ENCODE results near the gene FOXP1.
A peak's percentile ranks its signal among the peaks of the same experiment; 100 is the strongest.

The FOXP1 gene

DNA sequence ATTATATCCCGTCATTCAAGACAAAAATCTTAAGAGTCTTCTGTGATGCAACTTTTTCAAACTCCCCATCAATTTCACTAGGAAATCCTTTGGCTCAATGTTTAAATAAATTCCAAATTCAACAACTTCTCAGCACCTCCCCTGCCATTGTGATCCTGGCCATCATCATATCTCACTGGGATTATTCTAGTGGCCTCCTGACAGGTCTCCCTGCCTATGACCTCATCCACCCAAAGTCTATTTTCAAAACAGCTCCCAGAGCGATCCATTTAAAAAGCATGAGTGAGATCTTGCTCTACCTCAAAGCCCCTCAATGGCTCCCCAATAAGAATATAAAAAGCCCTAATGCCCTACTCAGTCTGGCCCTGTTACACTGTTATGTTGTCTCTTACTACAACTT is 293.2 kb downstream of the FOXP1 start:
- DNase-seq = no peak

DNA sequence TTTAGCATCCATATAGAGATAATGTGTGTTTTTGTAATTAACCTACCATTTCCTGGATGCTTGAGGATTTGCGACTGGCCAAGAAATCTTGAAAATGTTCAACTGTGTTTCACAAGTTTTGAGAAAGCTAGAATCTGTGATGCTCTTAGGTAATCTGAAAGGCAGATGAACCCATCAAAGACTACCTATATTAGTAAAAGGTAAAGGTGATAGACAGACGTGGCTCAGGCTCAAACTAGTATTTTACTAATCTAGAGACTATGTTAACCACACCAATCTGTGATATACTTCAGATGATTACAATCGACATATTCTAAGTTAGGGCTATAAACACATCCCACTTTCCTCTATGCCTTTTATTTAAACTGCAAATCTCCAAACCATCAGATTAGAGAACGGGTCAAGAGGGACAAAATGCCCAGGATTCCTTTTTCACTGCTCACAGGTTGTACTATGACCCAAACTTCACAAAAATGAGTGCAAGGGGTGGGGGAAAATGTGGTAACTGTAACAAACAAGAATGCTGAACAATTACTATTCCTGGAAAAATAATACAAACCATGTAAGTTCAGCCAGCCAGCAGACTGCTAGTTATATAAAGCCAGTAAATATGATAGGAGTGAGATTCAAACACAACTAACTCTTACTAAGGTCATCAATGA is 295.1 kb downstream of the FOXP1 start:
- no peak for DNase-seq

DNA sequence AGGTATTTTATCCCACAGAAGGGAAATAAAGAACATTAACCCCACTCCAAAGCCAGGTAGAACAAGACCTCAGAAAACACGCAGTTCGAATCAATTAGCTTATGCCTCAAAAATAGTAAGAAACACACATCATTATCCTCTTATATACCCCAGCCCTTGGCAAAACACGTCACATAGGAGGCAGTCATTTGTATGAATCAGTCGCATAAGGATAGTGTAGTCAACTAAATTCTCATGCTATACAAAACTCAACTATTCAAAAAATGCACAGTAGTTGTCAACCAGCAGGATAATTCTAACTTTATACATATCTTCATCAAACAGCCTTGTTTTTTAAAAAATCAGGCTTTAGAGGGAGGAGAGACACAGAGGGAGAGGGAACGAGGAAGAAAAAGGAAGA is 298.4 kb downstream of the FOXP1 start:
- DNase-seq = no peak

DNA sequence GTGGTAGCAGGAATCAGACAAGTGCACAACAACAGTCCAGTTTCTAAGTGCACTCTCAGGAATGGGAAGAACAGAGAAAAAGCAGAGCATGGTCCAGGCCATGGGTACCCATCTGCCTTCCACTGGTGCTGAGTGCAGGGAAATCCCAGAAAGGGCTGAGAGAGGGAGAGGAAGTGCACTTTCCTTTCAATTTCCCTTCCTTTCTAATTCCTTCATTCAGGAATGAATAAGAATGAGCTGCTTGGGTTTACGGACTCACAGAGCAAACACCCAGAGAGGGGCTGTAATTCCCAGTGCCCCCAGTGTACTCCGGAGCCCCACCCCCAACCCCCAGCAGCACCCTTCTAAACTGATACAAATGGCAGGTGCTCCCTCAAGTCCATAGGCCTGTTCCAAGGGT is 300.6 kb downstream of the FOXP1 start:
- no peak for DNase-seq

DNA sequence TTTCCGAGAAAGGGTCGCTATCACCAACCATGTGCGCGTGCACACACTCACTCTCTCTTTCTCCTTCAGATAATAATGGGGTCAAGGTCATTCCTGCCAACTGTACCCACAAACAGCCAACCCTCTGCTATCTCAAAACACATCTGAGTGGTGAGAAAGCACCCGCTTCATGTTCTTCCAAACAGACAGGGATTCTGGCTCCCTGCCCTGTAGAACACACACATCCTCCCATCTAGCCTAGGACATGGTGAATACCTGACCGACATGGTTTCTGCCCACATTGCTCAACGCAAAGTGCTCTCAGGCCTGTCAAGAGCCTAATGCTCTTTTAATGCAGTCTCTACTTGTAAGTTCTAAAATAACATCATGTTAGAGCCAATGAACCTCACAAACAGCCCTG is 302.2 kb downstream of the FOXP1 start:
- no peak for DNase-seq

DNA sequence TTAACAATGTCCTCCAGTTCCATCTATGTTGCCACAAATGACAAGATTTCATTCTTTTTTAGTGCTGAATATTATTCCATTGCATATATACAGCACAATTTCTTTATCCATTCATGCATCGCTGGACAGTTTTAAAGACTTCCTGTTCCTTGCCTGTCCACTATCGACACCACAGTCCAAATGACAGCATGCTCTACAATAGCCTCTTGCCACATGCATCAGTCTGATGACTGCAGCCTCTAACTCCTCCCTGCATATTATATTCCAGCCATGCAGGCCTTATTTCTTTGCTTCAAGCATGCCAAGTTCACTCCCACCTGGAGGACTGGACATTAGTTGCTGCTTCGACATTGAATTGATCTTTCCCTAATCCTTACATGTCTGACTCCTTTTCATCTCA is 306.2 kb downstream of the FOXP1 start:
- DNase-seq = no peak

DNA sequence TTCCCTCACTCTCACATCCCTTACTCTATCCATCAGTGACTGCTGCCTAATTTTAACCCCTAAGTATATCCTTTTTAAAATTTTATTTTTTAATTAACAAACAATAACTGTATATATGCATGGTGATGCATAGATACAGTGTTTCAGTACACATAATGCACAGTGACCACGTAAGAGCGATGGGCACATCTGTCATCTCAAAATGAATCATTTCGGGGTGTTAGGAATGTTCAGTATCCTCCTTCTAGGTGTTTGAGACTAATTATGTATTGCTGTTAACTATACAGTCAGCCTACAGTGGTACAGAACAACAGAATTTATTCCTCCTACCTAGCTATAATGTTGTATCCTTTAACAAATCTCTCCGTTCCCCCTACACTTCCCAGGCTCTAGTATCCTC is 307.0 kb downstream of the FOXP1 start:
- no peak for DNase-seq

DNA sequence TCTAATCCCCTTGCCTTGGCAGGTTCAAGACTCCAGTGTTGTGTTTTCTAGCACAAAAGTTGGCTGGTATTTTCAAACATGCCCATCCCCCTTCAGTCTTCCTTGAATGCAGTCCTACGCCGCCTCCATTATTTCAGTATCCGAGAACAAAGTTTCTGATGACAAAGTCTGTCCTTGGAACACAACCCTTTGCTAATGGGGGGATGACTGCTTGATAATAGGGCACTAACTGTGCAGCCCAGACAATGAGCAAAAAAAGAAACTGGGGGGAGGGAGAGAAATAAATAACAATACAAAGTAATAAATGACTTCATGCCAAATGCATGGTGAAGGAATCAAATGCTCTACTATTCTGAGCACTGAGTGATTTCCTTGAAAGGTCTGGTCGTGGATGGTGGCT is 310.1 kb downstream of the FOXP1 start:
- no peak for DNase-seq

DNA sequence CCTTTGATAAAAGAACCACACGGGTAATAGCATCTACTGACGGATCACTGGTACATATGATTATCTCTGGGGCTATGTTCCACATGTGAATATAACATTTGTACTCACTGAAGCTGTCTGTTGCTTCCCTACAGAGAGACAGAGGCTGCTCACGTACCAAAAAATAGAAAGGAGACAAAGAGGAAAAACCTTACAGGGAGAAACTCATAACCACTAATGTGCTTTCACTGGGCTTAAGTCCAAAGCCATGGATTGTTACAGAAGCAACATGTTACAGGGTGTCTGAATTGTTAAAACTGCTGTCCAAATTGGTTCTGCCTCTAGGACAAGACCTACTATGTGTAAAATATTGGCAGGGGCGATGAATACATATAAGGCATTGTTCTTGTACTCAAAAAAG is 311.9 kb downstream of the FOXP1 start:
- no peak for DNase-seq

DNA sequence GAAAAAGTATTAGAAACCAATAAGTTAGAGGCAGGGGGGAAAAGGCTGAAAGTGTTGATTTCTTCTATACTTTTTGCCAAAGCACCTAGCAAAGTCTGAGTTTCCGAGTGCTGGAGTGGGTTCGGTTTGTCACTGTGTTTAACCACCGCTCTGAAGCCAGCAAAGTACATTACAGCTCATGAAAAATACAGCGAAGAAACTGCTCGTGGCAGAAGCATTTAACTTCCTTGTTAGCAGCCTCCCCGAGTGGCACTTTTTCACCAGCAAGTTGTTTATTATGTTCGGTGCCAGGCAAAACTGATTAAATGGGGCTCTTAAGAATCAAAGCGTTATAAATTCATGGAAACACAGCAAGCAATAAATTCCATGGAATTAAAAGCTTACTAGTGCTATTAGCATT is 313.6 kb downstream of the FOXP1 start:
- DNase-seq = no peak

DNA sequence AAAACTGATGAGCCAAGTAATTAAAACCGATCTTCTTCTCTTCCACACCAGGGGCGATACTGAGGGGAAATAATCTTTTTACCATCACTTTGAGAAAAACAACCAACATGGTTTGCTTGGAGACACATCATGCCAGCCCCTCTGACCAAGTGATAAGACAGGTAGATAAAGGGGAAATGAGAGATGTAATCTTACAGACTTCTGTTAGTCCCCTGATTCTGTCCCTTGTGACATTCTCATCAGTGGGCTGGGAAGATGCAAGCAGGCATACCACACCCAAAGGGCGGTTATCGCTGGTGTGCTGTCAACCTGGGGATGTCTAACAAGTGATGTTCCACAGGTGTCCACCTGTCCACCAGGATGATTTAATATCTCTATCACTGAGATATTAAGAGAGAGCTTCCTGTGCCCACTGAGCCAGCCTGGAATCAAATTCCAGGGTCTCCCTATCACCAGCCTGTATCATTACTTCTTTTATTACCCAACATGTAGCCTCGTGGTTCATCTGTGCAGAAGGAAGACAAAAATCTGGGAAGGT is 315.0 kb downstream of the FOXP1 start:
- no peak for DNase-seq

DNA sequence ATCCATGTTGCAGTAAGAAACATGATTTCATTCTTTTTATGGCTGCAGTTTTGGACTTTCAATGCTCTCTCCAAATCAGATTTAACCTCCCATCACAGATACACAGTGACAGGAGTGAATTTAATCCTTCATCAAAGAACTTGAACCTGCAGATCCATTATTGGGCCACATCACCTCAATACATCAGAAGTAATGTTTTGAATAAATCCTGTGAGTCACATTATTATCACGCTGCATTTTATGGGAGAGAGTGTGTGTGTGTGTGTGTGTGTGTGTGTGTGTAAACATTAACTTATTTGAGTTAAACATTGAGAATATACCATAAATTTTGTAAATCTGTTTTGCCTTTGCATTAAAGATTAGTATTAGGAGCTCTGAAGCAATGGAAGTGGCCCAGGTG is 316.7 kb downstream of the FOXP1 start:
- no peak for DNase-seq

DNA sequence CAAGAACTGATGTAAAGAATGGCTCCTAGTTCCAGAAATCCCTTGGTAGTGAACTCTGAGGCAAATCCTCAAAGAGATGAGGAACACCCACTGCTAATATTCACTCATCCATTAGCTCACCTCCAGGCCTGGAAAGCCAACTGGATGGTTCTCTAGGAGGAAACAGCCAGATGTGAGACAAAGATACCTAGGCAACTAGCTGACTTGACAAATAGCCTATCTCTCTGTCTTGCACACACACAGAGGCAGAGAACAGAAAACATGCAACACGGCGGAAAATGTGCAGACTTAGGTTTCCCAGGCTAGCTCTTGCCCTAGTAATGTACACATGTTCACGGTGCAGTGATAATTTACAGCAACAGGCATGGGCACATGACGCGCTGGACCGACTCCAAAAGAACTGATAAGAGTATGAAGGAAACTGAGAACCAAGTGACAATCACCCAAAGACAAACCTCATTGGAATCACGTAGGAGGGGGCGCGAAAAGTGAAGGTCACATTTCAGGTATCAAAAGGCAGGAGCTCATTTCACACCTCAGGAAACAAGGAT is 318.1 kb downstream of the FOXP1 start:
- DNase-seq = no peak

DNA sequence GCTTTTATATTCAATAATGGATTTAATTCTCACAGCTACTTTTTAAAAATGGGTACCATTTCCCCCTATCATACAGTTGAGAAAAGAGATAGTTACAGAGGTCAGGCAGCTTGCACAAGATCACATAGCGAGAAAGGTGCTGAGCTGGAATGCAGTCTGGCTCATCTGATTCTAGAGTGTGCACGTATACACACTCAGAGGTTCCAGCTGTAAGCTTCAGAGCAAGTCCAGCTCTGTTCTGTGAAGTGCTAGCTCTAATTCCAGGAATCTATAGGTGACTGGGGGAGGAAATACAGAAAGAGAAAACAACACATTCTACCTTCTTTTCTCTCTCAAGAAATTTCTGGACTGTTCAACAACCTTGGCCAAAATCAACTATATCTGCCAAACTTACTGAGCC is 318.7 kb downstream of the FOXP1 start:
- DNase-seq = no peak

DNA sequence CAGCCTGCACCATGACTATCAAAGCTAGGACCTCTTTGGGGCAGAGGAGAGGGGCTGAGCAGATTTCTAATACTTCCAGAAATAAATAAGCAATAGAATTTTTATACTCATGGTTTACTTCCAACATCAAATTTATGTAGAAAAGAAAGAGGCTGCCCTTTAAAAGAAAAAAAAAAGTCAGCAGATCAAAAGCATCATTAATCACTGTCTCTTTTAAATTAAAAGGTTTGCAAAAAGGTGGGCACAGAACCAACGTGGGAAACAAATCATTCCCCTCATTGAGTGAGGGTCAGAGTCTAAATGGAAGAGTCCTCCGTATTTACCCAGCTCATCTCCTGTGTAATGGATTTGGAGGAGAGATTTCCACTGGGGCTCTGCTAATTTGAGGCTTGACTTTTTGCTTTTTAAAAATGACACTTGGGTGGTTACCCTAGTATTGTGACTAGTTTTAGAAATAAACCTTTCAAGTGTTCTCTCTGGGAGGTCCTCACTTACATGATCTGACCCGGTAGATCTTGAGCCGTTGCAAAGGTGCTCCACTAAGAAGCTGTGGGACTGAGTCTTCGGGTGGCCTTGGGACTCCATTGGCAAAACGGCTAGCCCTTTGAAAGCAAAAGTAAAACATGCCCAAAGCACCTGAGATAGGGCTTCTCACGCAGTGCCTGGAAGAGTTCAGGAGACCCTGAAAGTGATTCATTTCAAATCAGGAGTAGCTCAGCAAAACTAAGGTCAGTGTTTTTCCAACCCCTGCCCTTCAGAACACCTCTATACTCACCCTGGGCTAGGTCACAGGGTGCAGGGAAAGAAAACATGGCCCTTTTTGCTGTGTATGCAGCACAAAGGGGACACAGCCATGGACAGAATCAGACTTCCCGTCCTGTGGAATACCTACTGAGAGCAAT is 320.9 kb downstream of the FOXP1 start:
- no peak for DNase-seq

DNA sequence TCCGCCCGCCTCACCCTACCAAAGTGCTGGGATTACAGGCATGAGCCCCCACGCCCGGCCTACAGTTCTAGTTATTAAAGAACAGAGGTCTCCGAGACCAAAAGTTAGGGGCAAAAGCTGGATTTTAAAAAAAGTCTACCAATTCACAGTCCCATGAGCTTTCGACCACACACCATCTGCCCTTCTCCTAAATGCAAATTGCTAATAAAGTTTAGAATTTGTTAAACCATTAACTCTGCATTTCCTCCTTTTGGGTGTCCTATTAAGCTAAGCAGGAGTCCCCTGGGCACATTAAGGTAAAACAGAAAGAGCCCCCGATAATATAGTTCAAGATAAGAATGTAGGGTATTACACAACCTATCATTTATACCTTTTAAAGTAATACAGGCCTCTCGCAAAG is 322.7 kb downstream of the FOXP1 start:
- no peak for DNase-seq

DNA sequence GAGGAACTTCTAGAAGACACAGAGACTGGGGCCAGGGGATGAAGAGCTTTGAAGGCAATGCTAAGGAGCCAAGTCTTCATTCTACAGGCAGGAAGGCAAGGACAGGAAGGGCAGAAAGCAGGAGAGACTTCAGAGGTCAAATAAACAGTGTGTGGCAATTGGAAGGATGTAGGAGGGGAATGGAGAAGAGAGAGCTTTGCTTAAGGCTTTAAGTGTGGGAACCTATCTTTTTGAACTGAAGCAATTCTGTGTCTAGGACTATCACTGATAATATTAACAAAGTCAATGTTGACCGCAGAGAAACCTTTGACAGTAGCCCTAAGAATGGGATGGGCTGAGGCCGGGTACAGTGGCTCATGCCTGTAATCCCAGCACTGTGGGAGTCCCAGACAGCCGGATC is 325.0 kb downstream of the FOXP1 start:
- no peak for DNase-seq

DNA sequence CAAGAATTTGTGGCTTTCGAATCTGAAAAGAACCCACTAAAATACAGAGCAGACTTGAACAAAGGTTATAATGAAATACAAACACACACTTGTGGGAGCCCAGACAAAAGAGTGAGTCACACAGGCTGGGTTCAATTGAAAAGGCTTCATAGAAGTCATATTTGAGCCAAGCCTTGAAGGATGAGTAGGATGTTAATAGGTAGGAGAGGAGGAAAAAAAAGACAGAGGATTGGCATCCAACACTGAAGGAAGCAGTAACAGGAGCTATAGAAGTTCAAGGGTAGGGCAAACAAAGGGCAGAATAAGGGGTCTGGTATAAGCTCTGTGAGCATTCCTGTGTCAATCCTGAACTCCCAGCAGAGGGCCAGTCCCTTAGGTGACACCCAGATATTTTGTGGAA is 325.4 kb downstream of the FOXP1 start:
- peak; percentile 36 for DNase-seq

DNA sequence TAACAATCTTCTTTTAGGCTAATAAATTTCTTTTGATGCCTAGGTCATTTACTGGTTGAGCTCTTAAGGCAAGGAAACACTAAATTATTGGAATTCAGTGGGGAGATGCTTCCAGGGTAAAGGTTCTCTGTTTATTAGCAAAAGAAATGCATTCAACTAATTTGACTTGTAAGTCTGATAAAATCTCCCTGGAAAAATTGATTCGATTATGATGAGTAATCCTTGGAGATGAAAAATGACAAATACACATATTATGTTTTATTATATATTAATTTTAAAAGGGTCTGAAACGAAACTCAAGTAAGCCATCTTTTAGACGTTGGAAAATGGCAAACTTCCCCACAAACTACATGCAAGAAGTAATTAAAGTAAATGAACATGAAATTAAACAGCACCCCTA is 328.0 kb downstream of the FOXP1 start:
- DNase-seq = no peak

DNA sequence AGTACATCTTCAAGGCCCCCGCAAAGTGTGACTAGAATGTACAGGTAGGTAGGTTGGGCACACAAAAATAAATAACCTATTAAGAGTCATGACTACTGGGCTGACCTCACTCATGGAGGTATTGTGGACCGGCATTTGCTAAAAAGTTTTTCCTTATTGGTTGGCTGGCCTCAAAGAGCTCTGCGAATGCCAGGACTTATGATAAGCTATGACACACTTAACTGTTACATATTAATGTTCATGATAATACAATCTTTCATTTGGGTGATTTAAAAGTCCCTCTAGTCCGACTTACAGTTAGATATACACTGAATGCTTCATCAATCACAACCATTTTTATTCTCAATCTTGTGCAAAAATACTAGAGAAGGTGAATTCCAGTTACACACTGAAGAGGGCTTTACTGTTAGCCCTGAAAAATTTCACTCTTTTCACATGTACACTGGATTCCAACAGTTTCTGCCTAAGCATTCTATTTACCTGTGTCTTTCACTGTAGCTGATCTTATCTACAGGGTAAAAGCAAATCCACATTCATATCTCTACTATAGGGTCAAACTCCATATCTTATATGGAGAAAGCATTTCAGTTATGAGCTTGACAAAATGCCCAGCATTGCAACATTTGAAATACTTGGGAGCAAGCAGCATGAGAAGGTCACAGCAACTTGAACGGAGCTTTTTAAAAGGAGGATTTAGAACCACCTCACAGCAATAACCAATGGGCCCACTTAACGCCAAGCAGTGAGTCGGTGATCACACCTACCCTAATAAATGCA is 329.1 kb downstream of the FOXP1 start:
- no peak for DNase-seq

DNA sequence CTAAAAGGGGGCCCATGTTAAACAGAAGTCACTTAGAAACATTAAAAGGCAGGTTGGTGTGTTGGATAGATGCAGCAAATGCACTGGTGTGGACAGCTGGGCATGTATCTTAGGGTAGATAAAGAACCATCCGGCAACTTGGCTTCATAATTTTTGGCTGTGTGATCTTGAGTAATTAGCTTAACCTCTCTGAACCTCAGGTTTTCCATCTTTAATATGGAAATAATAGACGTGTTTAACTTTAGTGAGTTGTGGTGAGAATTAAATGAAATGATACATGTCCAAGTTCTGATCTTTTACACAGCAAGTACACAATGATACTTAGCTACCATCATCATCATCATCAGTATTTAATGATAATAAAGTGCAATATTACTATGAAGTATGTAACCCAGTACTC is 330.4 kb downstream of the FOXP1 start:
- DNase-seq = no peak

DNA sequence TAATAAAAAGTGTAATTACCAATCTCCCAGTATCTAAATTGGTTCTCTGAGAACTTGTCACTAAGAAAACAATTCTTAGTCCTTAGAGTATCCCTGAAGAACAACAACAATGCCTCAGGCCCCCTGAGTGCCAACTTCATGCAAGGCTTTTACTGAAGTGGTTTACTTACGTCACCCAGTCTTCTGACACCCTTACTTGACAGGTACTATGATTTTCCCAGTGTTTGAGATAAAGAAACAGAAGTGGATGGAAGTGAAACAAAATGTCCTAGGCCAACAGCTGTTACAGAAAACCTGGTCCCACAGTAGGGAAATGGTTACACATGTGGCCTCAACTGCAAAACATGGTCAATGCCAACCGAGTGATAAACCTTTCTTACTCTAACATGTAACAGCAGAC is 331.1 kb downstream of the FOXP1 start:
- no peak for DNase-seq

DNA sequence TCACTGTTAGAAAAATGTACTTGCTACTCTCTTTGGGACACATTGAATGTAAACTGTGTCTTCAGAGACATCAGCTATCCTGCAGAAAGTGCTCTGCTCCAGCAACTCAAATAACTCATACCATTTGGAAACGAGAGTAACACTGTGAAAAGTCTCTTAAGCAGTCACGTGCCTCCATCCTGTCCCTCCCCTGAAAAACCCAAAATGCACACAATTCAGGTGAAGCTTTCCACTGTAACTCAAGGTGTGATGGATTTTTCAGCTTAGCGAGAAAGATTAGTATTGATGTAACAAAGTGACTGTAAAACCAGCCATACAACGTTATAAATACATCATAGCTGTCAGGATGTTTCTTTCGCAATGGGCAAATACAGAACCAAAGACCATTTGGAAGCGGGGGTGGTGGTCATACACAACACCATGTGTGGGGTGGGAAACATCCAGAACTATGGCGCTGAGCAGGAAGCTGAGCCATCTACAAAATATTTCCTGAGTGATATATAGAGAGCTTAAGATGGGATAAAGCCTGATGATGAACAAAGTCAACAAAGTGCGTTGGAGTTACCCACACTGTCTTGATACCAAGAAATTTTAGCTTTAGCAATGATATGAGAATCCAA is 332.3 kb downstream of the FOXP1 start:
- DNase-seq = no peak

Measured in NCI-H774 (cell line).